Parathyroid adenoma (tissue), 2 donors: Measurements from ENCODE around the gene FNDC3B.
A peak's percentile ranks its signal among the peaks of the same experiment; 100 is the strongest.

ENCODE experiments used
- H2AFZ ChIP-seq: fragments of 300-600 bp; sonication (generic); one replicate; pipeline ENCODE4 v1.7.0; 2017; ENCODE audit warnings: antibody characterized with exemption, mild to moderate bottlenecking
- H3K27ac ChIP-seq: fragments of 300-600 bp; sonication (generic); one replicate; pipeline ENCODE4 v1.7.0; 2017
- H3K27me3 ChIP-seq: fragments of 300-600 bp; sonication (generic); one replicate; pipeline ENCODE4 v1.7.0; 2017; ENCODE audit warnings: low read length; ENCODE audit not compliant: control insufficient read depth, insufficient read depth
- H3K36me3 ChIP-seq: fragments of 300-600 bp; sonication (generic); one replicate; pipeline ENCODE4 v1.7.0; 2017; ENCODE audit warnings: low read length; ENCODE audit not compliant: control insufficient read depth, insufficient read depth
- H3K4me1 ChIP-seq: fragments of 300-600 bp; sonication (generic); one replicate; pipeline ENCODE4 v1.7.0; 2017; ENCODE audit warnings: control low read depth
- H3K4me2 ChIP-seq: fragments of 300-600 bp; sonication (generic); one replicate; pipeline ENCODE4 v1.7.0; 2017; ENCODE audit warnings: low read length
- H3K4me3 ChIP-seq: fragments of 300-600 bp; sonication (generic); one replicate; pipeline ENCODE4 v1.7.0; 2017; ENCODE audit warnings: low read depth, low read length
- H3K79me2 ChIP-seq: fragments of 300-600 bp; sonication (generic); one replicate; pipeline ENCODE4 v1.7.0; 2017; ENCODE audit warnings: control low read depth
- H3K9ac ChIP-seq: fragments of 300-600 bp; sonication (generic); one replicate; pipeline ENCODE4 v1.7.0; 2017; ENCODE audit warnings: mild to moderate bottlenecking
- H3K9me3 ChIP-seq: fragments of 300-600 bp; sonication (generic); one replicate; pipeline ENCODE4 v1.7.0; 2017; ENCODE audit warnings: low read length; ENCODE audit not compliant: control insufficient read depth
- TF ChIP-seq, protein P1 (sequence below): fragments of 300-600 bp; sonication (generic); IDR thresholded peaks from one replicate; pipeline ENCODE4 v1.7.0; 2017; ENCODE audit warnings: antibody characterized with exemption, mild to moderate bottlenecking
- donor health status: primary hyperparathyroidism.

FNDC3B gene

GRCh38 chr3:172139528-172140276, 100.3 kb downstream of the FNDC3B start:
- TF ChIP-seq, protein P1, sequence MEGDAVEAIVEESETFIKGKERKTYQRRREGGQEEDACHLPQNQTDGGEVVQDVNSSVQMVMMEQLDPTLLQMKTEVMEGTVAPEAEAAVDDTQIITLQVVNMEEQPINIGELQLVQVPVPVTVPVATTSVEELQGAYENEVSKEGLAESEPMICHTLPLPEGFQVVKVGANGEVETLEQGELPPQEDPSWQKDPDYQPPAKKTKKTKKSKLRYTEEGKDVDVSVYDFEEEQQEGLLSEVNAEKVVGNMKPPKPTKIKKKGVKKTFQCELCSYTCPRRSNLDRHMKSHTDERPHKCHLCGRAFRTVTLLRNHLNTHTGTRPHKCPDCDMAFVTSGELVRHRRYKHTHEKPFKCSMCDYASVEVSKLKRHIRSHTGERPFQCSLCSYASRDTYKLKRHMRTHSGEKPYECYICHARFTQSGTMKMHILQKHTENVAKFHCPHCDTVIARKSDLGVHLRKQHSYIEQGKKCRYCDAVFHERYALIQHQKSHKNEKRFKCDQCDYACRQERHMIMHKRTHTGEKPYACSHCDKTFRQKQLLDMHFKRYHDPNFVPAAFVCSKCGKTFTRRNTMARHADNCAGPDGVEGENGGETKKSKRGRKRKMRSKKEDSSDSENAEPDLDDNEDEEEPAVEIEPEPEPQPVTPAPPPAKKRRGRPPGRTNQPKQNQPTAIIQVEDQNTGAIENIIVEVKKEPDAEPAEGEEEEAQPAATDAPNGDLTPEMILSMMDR: no peak
- H3K4me1 ChIP-seq: peaks cover 20% of the 10 kb centered on the region
- peak overlapping the region; percentile 6 for H3K27ac ChIP-seq
- no peak overlapping the region for H3K4me3 ChIP-seq
- no peaks in the 10 kb centered on the region for H3K27me3 ChIP-seq
- no peaks in the 10 kb centered on the region for H3K9me3 ChIP-seq
- H3K36me3 ChIP-seq: no peaks in the 10 kb centered on the region
- H3K4me2 ChIP-seq: no peak overlapping the region
- no peak overlapping the region for H2AFZ ChIP-seq
- H3K79me2 ChIP-seq: peaks cover 30% of the 10 kb centered on the region
- no peak overlapping the region for H3K9ac ChIP-seq

- Histone ChIP-seq H3K4me3 (no peak overlapping the region), H3K27ac (peak overlapping the region; percentile 6), H3K9ac (no peak overlapping the region), H2AFZ (no peak overlapping the region), H3K4me1 (peaks cover 20% of the 10 kb centered on the region), H3K36me3 (no peaks in the 10 kb centered on the region), H3K9me3 (no peaks in the 10 kb centered on the region), H3K79me2 (peaks cover 33% of the 10 kb centered on the region), H3K4me2 (no peak overlapping the region), H3K27me3 (no peaks in the 10 kb centered on the region)
- TF ChIP-seq, protein P1: no peak
These were observed 101.4 kb downstream of the FNDC3B start for GRCh38 chr3:172140499-172141391.

GRCh38 chr3:172142051-172142863, 102.9 kb downstream of the FNDC3B start:
- no peak overlapping the region for H3K9ac ChIP-seq
- H3K4me1 ChIP-seq: peaks cover 18% of the 10 kb centered on the region

GRCh38 chr3:172142864-172143451, 103.6 kb downstream of the FNDC3B start:
- H3K4me1 ChIP-seq: peaks cover 17% of the 10 kb centered on the region
- no peak overlapping the region for H3K9ac ChIP-seq
- TF ChIP-seq, protein P1: no peak
- H3K27me3 ChIP-seq: no peaks in the 10 kb centered on the region
- no peaks in the 10 kb centered on the region for H3K9me3 ChIP-seq
- no peaks in the 10 kb centered on the region for H3K36me3 ChIP-seq
- no peak overlapping the region for H3K27ac ChIP-seq
- H2AFZ ChIP-seq: no peak overlapping the region
- H3K79me2 ChIP-seq: peaks cover 37% of the 10 kb centered on the region
- no peak overlapping the region for H3K4me2 ChIP-seq
- H3K4me3 ChIP-seq: no peak overlapping the region

More at GRCh38 chr3:172142051-172142863, 102.9 kb downstream of the FNDC3B start:
- Histone ChIP-seq H3K79me2 (peaks cover 37% of the 10 kb centered on the region), H3K4me2 (no peak overlapping the region), H3K27ac (no peak overlapping the region), H3K36me3 (no peaks in the 10 kb centered on the region), H3K27me3 (no peaks in the 10 kb centered on the region), H3K9me3 (no peaks in the 10 kb centered on the region), H3K4me3 (no peak overlapping the region), H2AFZ (no peak overlapping the region)
- TF ChIP-seq, protein P1: no peak
